ENCODE results near the gene PNPLA8. TPM values are rescaled to one million over a fixed set of nuclear protein-coding genes. Genes with fewer than 3 reads are reported as not detected.
"Not testable (repeated sequence)": the region's sequence is repeated elsewhere in the genome, so short reads cannot be mapped to it uniquely, and the experiment has no call there.

Gene PNPLA8
- total RNA-seq, 1 experiment from 2014 or later: 31.3 TPM

- Histone ChIP-seq H3F3A (ENCODE audit: insufficient read depth, low read depth) (no peaks in the 10 kb centered on the region), H3K4me1 (replicated peaks; ENCODE audit: insufficient read depth) (no peaks in the 10 kb centered on the region), H3K4me2 (no peak overlapping the region), H3K79me2 (ENCODE audit: low read depth) (no peaks in the 10 kb centered on the region), H3K9me2 (ENCODE audit: insufficient read depth) (no peaks in the 10 kb centered on the region), H3K9me3 (ENCODE audit: insufficient read depth, low read depth) (no peaks in the 10 kb centered on the region), H3K27ac (no peak overlapping the region), H4K20me1 (ENCODE audit: insufficient read depth) (no peaks in the 10 kb centered on the region; the same call in 1 of the 2 replicates), H3K27me3 (ENCODE audit: insufficient read depth, low read depth) (no peaks in the 10 kb centered on the region), H3K4me3 (no peak overlapping the region), H3K36me3 (ENCODE audit: low read depth) (no peaks in the 10 kb centered on the region), H2AFZ (no peak overlapping the region)
- ChIA-PET POLR2A (ENCODE audit: unreplicated experiment) (interaction anchor here (0.7 kb wide), 1 partner anchor 215 kb away, joined by 7 read pairs; no protein-coding TSS in a partner anchor), CTCF (no interaction called here)
- no peak for TF ChIP-seq EZH2 (IDR thresholded peaks at IDR 0.05; ENCODE audit: low read depth)
- no peak for TF ChIP-seq CTCF (conservative IDR thresholded peaks at IDR 0.05)
- no peak for DNase-seq
- BruUV-seq (replicated peaks): no TSS peak
- intact Hi-C loops (cut with micrococcal nuclease; ENCODE audit: unreplicated experiment): no loop called here
Measured at GRCh38 chr7:108468246-108468645, 57.7 kb downstream of the PNPLA8 start.

GRCh38 chr7:108467391-108467790, 58.5 kb downstream of the PNPLA8 start:
- ChIA-PET CTCF (no interaction called here), POLR2A (ENCODE audit: unreplicated experiment) (interaction anchor here (0.6 kb wide), 1 partner anchor 301 kb away, joined by 3 read pairs; no protein-coding TSS in a partner anchor)
- Histone ChIP-seq H3K9me2 (ENCODE audit: insufficient read depth) (no peaks in the 10 kb centered on the region), H3K79me2 (ENCODE audit: low read depth) (no peaks in the 10 kb centered on the region), H3K9me3 (ENCODE audit: insufficient read depth, low read depth) (no peaks in the 10 kb centered on the region), H2AFZ (no peak overlapping the region), H3K4me1 (replicated peaks; ENCODE audit: insufficient read depth) (no peaks in the 10 kb centered on the region), H3K4me2 (no peak overlapping the region), H3K27ac (no peak overlapping the region), H3K4me3 (no peak overlapping the region), H3K27me3 (ENCODE audit: insufficient read depth, low read depth) (no peaks in the 10 kb centered on the region), H4K20me1 (ENCODE audit: insufficient read depth) (no peaks in the 10 kb centered on the region; the same call in 1 of the 2 replicates), H3F3A (ENCODE audit: insufficient read depth, low read depth) (no peaks in the 10 kb centered on the region), H3K36me3 (ENCODE audit: low read depth) (no peaks in the 10 kb centered on the region)
- intact Hi-C loops (cut with micrococcal nuclease; ENCODE audit: unreplicated experiment): no loop called here
- TF ChIP-seq CTCF (conservative IDR thresholded peaks at IDR 0.05) (no peak), EZH2 (IDR thresholded peaks at IDR 0.05; ENCODE audit: low read depth) (no peak)
- BruUV-seq (replicated peaks): no TSS peak
- no peak for DNase-seq

GRCh38 chr7:108466322-108466721, 59.6 kb downstream of the PNPLA8 start:
- H3K9me3 ChIP-seq (ENCODE audit: insufficient read depth, low read depth); DNase-seq; BruUV-seq (replicated peaks); H3K4me2 ChIP-seq; H2AFZ ChIP-seq; H3K79me2 ChIP-seq (ENCODE audit: low read depth); H3K4me3 ChIP-seq; H3K4me1 ChIP-seq (replicated peaks; ENCODE audit: insufficient read depth); H3K27ac ChIP-seq; H3K36me3 ChIP-seq (ENCODE audit: low read depth); H3K9me2 ChIP-seq (ENCODE audit: insufficient read depth); H4K20me1 ChIP-seq (ENCODE audit: insufficient read depth); H3F3A ChIP-seq (ENCODE audit: insufficient read depth, low read depth); POLR2A ChIA-PET (ENCODE audit: unreplicated experiment); intact Hi-C loops (cut with micrococcal nuclease; ENCODE audit: unreplicated experiment); H3K27me3 ChIP-seq (ENCODE audit: insufficient read depth, low read depth): not testable (repeated sequence)
- CTCF ChIA-PET: interaction anchor here (0.6 kb wide), 1 partner anchor 24 kb away, joined by 5 read pairs; no protein-coding TSS in a partner anchor

GRCh38 chr7:108464743-108465142, 61.2 kb downstream of the PNPLA8 start:
- TF ChIP-seq EZH2 (IDR thresholded peaks at IDR 0.05; ENCODE audit: low read depth) (no peak), CTCF (conservative IDR thresholded peaks at IDR 0.05) (no peak)
- Histone ChIP-seq H3K27me3 (ENCODE audit: insufficient read depth, low read depth) (no peaks in the 10 kb centered on the region), H3K9me3 (ENCODE audit: insufficient read depth, low read depth) (no peaks in the 10 kb centered on the region), H3F3A (ENCODE audit: insufficient read depth, low read depth) (no peaks in the 10 kb centered on the region), H4K20me1 (ENCODE audit: insufficient read depth) (no peaks in the 10 kb centered on the region; the same call in 1 of the 2 replicates), H3K9me2 (ENCODE audit: insufficient read depth) (no peaks in the 10 kb centered on the region), H3K4me1 (replicated peaks; ENCODE audit: insufficient read depth) (0 out of 2 replicates have a peak, but pooled peaks cover 2% of the 10 kb centered on the region), H2AFZ (no peak overlapping the region), H3K27ac (no peak overlapping the region), H3K36me3 (ENCODE audit: low read depth) (no peaks in the 10 kb centered on the region), H3K4me3 (no peak overlapping the region), H3K79me2 (ENCODE audit: low read depth) (no peaks in the 10 kb centered on the region), H3K4me2 (no peak overlapping the region)
- intact Hi-C loops (cut with micrococcal nuclease; ENCODE audit: unreplicated experiment): no loop called here
- ChIA-PET CTCF (interaction anchor here (0.7 kb wide), 1 partner anchor 36 kb away, joined by 5 read pairs; no protein-coding TSS in a partner anchor), POLR2A (ENCODE audit: unreplicated experiment) (no interaction called here)
- no TSS peak for BruUV-seq (replicated peaks)
- no peak for DNase-seq
